ENCODE measurements around the gene ARHGAP42.

ARHGAP42 gene

DNA sequence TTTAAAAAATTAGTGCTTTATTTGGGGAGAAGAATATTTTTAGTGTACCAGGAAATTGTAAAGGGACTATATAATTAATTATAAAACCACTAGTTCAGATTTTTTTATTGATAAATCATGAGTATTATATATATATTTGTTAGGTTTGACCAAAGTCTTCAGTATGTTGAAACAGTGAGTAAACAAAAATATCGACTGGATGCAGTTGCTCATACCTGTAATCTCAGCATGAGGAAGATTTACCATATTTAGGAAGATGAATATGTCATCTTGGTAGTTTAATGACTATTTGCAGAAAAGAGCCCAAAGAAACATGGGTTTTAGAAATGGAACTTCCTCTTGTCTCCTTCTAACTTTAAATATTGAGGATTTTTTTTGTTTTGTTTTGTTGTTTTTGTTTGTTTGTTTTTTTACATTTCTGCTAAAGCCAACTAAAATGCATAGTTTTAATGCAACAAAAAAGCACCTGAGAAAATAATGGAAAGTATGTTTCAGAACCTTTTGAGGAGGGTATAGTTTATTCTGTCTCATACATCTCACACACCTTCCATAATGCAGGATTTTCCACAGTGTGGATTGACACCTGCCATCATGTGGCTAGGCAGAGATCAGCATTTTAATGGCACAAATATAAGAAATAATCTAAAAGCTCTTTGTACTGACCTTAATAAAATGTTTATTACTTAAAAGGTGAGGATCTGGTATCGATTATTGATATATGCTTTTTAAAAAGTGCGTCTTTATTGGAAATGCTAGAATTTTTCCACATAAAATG is 114.3 kb downstream of the ARHGAP42 start:
- H3K9me3 Mint-ChIP-seq, result peaks cover 4% of the 10 kb centered on the region
- no peak overlapping the region for H3K27ac Mint-ChIP-seq
- no peaks in the 10 kb centered on the region for H3K4me1 Mint-ChIP-seq (ENCODE audit: low read depth)
- H3K27me3 Mint-ChIP-seq (ENCODE audit: low read depth), result no peaks in the 10 kb centered on the region
- H3K4me3 Mint-ChIP-seq, result no peak overlapping the region
- no peaks in the 10 kb centered on the region for H3K36me3 Mint-ChIP-seq (ENCODE audit: low read depth)

DNA sequence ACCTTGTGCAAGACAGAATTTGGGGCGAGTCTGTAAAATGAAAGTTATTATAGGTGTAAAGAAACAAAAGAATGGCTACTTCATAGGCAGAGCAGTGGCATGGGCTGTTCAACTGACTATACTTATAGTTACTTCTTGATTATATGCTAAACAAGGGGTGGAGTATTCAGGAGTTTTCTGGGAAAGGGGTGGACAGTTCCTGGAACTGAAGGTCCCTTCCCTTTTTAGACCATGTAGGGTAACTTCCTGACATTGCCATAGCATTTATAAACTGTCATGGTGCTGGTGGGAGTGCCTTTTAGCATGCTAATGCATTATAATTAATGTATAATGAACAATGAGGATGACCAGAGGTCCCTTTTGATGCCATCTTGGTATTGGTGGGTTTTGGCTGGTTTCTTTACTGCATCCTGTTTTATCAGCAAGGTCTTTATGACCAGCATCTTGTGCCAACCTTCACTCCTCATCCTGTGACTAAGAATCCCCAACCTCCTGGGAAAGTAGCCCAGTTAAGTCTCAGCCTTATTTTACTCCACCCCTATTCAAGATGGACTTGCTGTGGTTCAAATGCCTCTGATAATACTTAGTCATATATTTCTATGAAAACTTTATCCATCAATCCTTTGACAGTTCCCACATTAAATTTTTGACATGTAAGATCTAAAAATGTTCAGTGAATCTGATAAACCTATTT is 118.6 kb downstream of the ARHGAP42 start:
- no peak overlapping the region for H3K4me3 Mint-ChIP-seq
- no peaks in the 10 kb centered on the region for H3K36me3 Mint-ChIP-seq (ENCODE audit: low read depth)
- H3K4me1 Mint-ChIP-seq (ENCODE audit: low read depth), result no peaks in the 10 kb centered on the region
- H3K27me3 Mint-ChIP-seq (ENCODE audit: low read depth), result no peaks in the 10 kb centered on the region
- H3K27ac Mint-ChIP-seq, result no peak overlapping the region
- peaks cover 4% of the 10 kb centered on the region for H3K9me3 Mint-ChIP-seq

DNA sequence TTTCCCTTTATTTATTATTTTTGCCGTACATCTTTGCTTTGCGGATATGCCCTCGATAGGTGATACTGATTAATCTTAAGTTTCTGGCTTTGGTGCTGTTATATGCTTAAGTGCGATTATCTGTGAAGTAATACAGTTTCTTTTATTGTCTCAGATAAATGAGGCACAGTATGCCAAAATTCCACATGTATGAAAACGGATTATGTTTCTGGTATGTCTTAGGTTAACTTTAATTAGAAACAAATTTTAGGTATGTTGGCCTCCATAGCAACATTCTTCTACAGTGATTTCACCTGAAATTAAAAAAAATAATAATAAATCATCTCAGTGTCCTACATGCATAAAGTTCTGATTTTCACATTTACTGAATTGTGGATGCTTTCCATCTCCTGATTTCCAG is 119.2 kb downstream of the ARHGAP42 start:
- no peaks in the 10 kb centered on the region for H3K27me3 Mint-ChIP-seq (ENCODE audit: low read depth)
- no peaks in the 10 kb centered on the region for H3K4me1 Mint-ChIP-seq (ENCODE audit: low read depth)
- H3K36me3 Mint-ChIP-seq (ENCODE audit: low read depth), result no peaks in the 10 kb centered on the region
- no peak overlapping the region for H3K4me3 Mint-ChIP-seq
- no peak overlapping the region for H3K27ac Mint-ChIP-seq
- H3K9me3 Mint-ChIP-seq, result peaks cover 4% of the 10 kb centered on the region

DNA sequence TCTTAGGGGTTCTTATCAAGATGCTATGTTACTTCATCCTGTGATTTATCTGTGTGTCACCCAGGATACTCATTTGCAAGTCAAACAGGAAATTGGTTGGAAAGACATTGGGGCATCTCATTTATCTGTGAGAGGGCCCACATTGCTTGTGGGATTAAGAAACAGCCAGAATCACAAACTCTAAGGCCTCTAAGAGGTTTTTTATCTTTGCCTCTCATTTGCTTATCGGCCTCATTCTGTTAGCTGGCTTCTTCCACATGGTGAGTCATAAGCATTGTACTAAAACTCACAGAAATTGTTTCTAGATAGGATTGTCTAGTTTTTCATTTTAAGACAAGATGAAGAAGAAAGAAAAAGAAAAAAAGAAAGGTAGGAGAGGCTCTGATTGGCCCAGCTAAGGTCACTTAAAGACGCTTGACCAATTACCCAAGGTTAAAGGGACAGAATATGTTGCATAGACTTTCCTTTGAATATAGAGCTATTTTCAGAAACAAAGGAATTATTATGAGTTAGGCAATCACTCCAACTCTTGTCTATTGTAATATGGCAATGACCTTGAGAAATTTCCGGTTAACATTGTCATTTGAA is 121.9 kb downstream of the ARHGAP42 start:
- H3K36me3 Mint-ChIP-seq (ENCODE audit: low read depth), result no peaks in the 10 kb centered on the region
- H3K4me1 Mint-ChIP-seq (ENCODE audit: low read depth), result no peaks in the 10 kb centered on the region
- H3K4me3 Mint-ChIP-seq, result no peak overlapping the region
- H3K9me3 Mint-ChIP-seq, result peaks cover 4% of the 10 kb centered on the region
- no peaks in the 10 kb centered on the region for H3K27me3 Mint-ChIP-seq (ENCODE audit: low read depth)
- no peak overlapping the region for H3K27ac Mint-ChIP-seq

DNA sequence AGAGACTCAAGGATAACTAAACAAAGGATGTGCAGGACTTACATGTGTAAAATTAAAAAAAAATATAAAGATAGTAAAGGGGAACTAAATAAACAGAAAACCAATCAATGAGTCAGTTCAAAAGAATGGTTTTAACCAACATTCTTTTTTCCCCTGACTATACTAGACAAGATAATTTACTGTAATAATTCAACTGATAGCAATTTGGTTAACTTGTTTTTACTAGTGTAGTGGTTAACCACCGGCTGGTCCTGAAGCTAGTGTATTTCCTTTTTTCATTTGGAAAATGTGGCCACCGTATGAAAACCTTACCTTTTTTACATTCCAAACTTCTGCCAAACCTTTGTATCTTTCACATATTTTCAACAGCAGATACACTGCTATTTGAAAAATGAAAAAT is 123.1 kb downstream of the ARHGAP42 start:
- H3K9me3 Mint-ChIP-seq, result peaks cover 2% of the 10 kb centered on the region
- H3K4me1 Mint-ChIP-seq (ENCODE audit: low read depth), result no peaks in the 10 kb centered on the region
- no peak overlapping the region for H3K4me3 Mint-ChIP-seq
- no peaks in the 10 kb centered on the region for H3K27me3 Mint-ChIP-seq (ENCODE audit: low read depth)
- no peak overlapping the region for H3K27ac Mint-ChIP-seq
- no peaks in the 10 kb centered on the region for H3K36me3 Mint-ChIP-seq (ENCODE audit: low read depth)

DNA sequence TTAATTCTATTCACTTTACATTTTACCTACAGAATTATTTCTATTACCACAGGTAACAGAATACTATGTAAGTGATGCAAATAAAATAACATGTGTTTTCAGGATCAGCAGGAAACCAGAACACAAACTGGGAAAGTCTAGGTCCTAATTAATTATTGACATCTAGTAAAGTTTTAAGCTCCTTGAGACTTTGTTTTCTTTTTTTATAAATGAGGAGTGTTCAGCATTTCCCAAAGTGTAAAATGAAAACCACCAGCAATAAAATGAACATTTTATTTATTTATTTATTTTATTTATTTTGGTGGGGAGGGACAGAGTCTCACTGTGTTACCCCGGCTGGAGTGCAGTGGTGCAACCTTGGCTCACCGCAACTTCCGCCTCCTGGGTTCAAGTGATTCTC is 123.6 kb downstream of the ARHGAP42 start:
- H3K4me3 Mint-ChIP-seq, result no peak overlapping the region
- no peaks in the 10 kb centered on the region for H3K27me3 Mint-ChIP-seq (ENCODE audit: low read depth)
- no peaks in the 10 kb centered on the region for H3K36me3 Mint-ChIP-seq (ENCODE audit: low read depth)
- no peaks in the 10 kb centered on the region for H3K4me1 Mint-ChIP-seq (ENCODE audit: low read depth)
- no peaks in the 10 kb centered on the region for H3K9me3 Mint-ChIP-seq
- no peak overlapping the region for H3K27ac Mint-ChIP-seq

DNA sequence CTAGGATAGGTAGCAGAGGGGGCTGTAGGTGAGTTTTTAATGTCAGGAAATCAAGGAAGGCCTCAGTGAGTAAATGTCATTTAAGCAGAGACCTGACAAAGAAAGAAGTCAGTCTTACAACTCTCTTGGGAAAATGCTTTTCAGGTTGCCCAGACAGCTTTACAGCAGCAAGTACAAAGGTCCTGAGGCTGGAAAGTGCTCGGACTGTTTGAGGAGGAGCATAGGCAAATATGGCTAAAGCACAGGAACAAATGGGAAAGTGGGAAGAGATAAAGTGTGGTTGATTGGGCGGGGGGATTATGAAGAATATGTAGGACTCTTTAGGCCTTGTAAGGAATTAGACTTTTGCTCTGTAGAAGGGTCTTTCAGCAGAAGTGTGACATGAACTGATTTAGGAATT is 125.4 kb downstream of the ARHGAP42 start:
- Mint-ChIP-seq H3K9me3 (no peaks in the 10 kb centered on the region), H3K27me3 (ENCODE audit: low read depth) (no peaks in the 10 kb centered on the region), H3K36me3 (ENCODE audit: low read depth) (no peaks in the 10 kb centered on the region), H3K4me3 (no peak overlapping the region), H3K27ac (no peak overlapping the region), H3K4me1 (ENCODE audit: low read depth) (no peaks in the 10 kb centered on the region)

DNA sequence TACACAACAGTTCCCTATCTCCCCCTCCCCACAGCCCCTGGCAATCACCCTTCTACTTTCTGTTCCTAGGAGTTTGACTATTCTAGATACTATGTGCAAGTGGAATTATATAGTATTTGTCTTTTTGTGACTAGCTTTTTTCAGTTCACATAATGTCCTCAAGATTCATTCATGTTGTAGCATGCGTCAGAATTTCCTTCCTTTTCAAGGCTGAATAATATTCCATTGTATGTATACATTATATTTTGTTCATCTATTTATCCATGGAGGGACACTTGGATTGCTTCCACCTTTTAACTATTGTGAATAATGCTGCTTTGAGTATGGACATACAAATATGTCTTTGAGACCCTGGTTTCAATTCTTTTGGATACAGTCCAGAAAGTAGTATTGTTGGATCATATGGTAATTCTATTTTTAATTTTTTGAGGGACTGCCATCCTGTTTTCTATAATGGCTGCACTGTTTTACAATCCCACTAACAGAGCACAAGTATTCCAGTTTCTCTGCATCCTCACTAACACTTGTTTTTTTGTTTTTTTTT is 128.8 kb downstream of the ARHGAP42 start:
- no peaks in the 10 kb centered on the region for H3K36me3 Mint-ChIP-seq (ENCODE audit: low read depth)
- H3K9me3 Mint-ChIP-seq, result no peaks in the 10 kb centered on the region
- no peak overlapping the region for H3K4me3 Mint-ChIP-seq
- no peaks in the 10 kb centered on the region for H3K4me1 Mint-ChIP-seq (ENCODE audit: low read depth)
- H3K27ac Mint-ChIP-seq, result no peak overlapping the region
- H3K27me3 Mint-ChIP-seq (ENCODE audit: low read depth), result no peaks in the 10 kb centered on the region

DNA sequence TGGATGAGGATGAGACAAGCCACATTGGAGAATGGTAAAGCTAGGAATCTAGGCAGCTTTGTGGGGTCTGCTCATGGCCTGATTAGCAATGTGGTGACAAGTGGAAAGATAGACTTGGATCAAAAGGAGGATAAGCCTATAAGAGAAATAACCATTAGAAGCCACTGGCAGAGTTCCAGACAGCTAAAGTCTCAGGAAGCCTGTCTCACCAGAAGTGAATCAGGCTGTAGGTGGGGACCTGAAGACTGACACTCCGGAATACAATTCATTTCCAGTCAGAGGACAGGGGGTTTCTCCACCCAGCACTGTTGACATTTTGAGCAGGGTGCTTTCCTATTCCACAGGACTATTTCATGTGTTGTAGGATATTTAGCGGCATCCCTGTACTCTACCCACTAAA is 129.7 kb downstream of the ARHGAP42 start:
- Mint-ChIP-seq H3K4me1 (ENCODE audit: low read depth) (no peaks in the 10 kb centered on the region), H3K27ac (no peak overlapping the region), H3K36me3 (ENCODE audit: low read depth) (no peaks in the 10 kb centered on the region), H3K4me3 (no peak overlapping the region), H3K27me3 (ENCODE audit: low read depth) (no peaks in the 10 kb centered on the region), H3K9me3 (no peaks in the 10 kb centered on the region)

DNA sequence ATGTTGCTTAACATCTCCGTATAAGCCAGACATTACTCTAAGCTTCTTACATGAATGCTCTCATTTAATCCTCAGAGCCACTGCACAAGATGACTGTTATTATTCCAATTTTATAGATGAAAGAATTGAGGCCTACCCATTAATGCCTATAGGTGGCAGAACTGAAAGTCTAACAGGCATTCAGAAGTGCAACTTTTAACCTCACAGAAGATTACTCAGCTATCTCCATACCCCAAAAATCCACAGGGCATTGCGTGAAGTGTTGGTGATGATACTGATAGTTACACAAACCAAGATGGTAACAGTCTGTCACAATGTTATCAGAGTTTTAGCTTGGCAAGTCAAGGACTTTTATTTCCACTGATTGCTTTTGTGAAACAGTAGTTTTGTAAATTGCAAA is 130.5 kb downstream of the ARHGAP42 start:
- Mint-ChIP-seq H3K4me3 (no peak overlapping the region), H3K36me3 (ENCODE audit: low read depth) (no peaks in the 10 kb centered on the region), H3K27ac (no peak overlapping the region), H3K27me3 (ENCODE audit: low read depth) (no peaks in the 10 kb centered on the region), H3K9me3 (no peaks in the 10 kb centered on the region), H3K4me1 (ENCODE audit: low read depth) (no peaks in the 10 kb centered on the region)

DNA sequence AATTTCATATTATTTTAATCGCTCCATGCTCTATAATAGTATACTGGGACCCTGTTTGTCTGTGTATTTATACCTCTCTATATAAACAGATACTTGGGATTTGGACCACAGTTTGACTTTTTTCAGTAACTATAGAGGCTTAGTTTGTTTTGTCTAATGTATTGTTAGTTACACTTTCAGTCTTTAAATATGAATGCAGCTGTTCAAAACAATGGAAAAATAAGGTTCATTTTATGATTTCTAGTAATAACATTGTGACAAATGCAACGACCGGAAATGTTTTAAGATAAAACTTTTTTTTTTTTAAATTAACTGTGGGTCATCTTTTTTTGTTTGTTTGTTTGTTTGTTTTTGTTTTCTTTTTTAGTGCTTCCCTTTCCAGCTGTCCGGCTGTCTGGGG is 133.5 kb downstream of the ARHGAP42 start:
- no peaks in the 10 kb centered on the region for H3K27me3 Mint-ChIP-seq (ENCODE audit: low read depth)
- H3K27ac Mint-ChIP-seq, result no peak overlapping the region
- no peaks in the 10 kb centered on the region for H3K9me3 Mint-ChIP-seq
- no peak overlapping the region for H3K4me3 Mint-ChIP-seq
- no peaks in the 10 kb centered on the region for H3K4me1 Mint-ChIP-seq (ENCODE audit: low read depth)
- no peaks in the 10 kb centered on the region for H3K36me3 Mint-ChIP-seq (ENCODE audit: low read depth)

DNA sequence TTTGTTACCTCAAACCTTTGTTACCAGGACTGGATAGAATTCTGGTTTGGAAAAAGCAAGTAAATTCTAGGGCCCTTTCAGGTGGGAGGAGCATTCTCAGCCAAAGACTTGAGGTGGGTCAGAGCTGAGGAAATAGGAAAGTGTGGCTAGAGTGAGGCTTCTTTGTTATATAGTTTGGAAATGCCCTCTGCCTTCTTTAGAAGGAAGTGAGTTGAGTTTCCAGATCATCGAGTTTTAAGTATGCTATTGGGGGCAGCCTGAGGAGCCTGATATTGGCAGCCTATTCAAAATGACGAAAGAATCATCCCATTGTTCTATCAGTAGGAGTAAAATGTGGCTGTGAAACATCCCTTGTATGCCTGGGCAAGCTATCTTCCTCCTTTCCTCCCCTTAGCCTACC is 134.1 kb downstream of the ARHGAP42 start:
- H3K9me3 Mint-ChIP-seq, result no peaks in the 10 kb centered on the region
- H3K36me3 Mint-ChIP-seq (ENCODE audit: low read depth), result no peaks in the 10 kb centered on the region
- no peaks in the 10 kb centered on the region for H3K27me3 Mint-ChIP-seq (ENCODE audit: low read depth)
- no peak overlapping the region for H3K4me3 Mint-ChIP-seq
- H3K27ac Mint-ChIP-seq, result no peak overlapping the region
- no peaks in the 10 kb centered on the region for H3K4me1 Mint-ChIP-seq (ENCODE audit: low read depth)

DNA sequence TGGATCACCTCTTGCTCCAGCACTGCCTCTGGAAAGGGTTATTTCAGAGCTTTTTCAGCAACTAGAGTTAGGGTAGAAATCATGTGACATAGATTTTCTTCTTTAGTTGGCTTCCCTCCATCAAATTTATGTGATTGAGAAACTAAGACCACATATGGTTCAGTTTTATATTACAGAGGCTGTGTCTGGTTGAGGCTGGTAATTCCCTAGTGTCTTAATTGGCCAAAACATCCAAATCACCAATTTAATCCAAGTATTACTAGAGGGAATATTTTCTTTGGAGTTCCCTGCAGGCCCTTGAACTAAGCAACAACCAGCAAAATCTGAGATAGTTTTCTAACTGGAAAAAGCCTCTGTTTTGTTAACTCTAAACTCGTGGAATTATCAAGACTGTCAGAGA is 136.3 kb downstream of the ARHGAP42 start:
- H3K27ac Mint-ChIP-seq, result no peak overlapping the region
- no peak overlapping the region for H3K4me3 Mint-ChIP-seq
- H3K27me3 Mint-ChIP-seq (ENCODE audit: low read depth), result no peaks in the 10 kb centered on the region
- H3K36me3 Mint-ChIP-seq (ENCODE audit: low read depth), result no peaks in the 10 kb centered on the region
- no peaks in the 10 kb centered on the region for H3K9me3 Mint-ChIP-seq
- no peaks in the 10 kb centered on the region for H3K4me1 Mint-ChIP-seq (ENCODE audit: low read depth)

DNA sequence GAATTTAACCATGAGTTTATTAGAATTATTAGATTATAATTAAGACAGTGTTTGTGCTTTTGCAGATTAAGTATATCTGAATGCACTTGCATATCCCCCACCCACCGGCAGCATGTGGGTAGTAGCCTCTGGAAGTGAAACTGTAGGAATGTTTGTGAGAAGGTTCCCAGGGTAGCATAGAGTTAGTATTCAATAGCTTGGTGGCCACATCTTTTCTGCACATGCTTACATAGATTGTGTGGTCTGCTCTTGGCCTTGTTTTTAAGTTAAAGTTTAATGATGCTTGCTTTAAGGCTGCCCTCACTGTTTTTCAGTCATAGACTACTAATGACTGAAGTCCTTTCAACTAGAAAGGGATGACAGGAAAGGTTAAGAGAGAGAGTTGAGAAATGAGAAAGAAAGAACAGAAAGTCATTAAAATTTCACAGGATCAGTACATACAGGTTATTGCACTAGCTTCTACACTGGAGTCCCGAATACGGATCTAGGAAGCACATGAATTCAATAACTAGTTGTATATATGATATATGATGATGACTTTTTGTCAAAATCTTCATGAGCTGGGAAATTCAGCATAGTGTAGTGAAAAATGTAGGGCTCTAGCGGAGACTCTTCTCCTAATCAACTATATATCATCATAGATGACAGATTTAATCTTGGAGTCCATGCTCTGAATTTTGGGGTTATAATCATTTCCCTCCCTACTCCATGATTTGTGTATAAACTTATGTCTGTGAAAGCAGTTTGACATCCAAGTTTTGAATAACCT is 137.1 kb downstream of the ARHGAP42 start:
- Mint-ChIP-seq H3K4me1 (ENCODE audit: low read depth) (no peaks in the 10 kb centered on the region), H3K9me3 (no peaks in the 10 kb centered on the region), H3K36me3 (ENCODE audit: low read depth) (no peaks in the 10 kb centered on the region), H3K27ac (no peak overlapping the region), H3K4me3 (no peak overlapping the region), H3K27me3 (ENCODE audit: low read depth) (no peaks in the 10 kb centered on the region)

Data from T-helper 1 cell treated with Interleukin-12 subunit alpha and Interleukin-12 subunit beta and Interleukin-4 antibody, amounts not matched to agents 30 μg/mL and 1 μg/mL, for 36 hours (primary cell).